WTC11 (cell line): ENCODE data around the gene ERCC5. TPM values are rescaled to one million over a fixed set of nuclear protein-coding genes. Genes with fewer than 3 reads are reported as not detected.
A peak's percentile ranks its signal among the peaks of the same experiment; 100 is the strongest.

ENCODE experiments used
- ATAC-seq: fragments of 200-7000 bp; cut with Tn5 transposase; 2 replicates; pipeline ENCODE4 v1.10.0; 2021; ENCODE audit warnings: mild to moderate bottlenecking, moderate library complexity
- CTCF ChIA-PET: fragments of 300-600 bp; sonication (Branson Sonifier 250); formaldehyde crosslinking; loops from one replicate; lab custom pipeline; 2021; ENCODE audit warnings: antibody characterized with exemption; lab: Charles Lee
- POLR2A ChIA-PET: fragments of 350-600 bp; sonication (Branson Sonifier 250); formaldehyde crosslinking; loops from one replicate; lab custom pipeline; 2021; ENCODE audit warnings: antibody characterized with exemption; lab: Charles Lee
- DNase-seq: peaks from one replicate; pipeline ENCODE4 v3.0.0; 2021; ENCODE audit warnings: low spot score
- H3K27ac Mint-ChIP-seq: 2 replicates; pipeline ENCODE4 v1.8.0; 2021; ENCODE audit warnings: mixed read lengths
- H3K27me3 Mint-ChIP-seq: 2 replicates; pipeline ENCODE4 v1.8.0; 2021; ENCODE audit warnings: low read depth, mild to moderate bottlenecking, moderate library complexity, mixed read lengths
- H3K36me3 Mint-ChIP-seq: 2 replicates; pipeline ENCODE4 v1.8.0; 2021; ENCODE audit warnings: mixed read lengths
- H3K4me1 Mint-ChIP-seq: 2 replicates; pipeline ENCODE4 v1.8.0; 2022; ENCODE audit warnings: mixed read lengths
- H3K4me3 Mint-ChIP-seq: 2 replicates; pipeline ENCODE4 v1.8.0; 2021; ENCODE audit warnings: mild to moderate bottlenecking, moderate library complexity, mixed read lengths
- H3K9me3 Mint-ChIP-seq: 2 replicates; pipeline ENCODE4 v1.8.0; 2021; ENCODE audit warnings: mixed read lengths
- E2F5 ChIP-seq: sonication (generic); formaldehyde crosslinking; IDR thresholded peaks from 2 replicates; pipeline ENCODE4 v1.8.1; 2022; ENCODE audit warnings: mild to moderate bottlenecking, moderate library complexity, missing genetic modification reagents
- ELF4 ChIP-seq: sonication (generic); formaldehyde crosslinking; IDR thresholded peaks from 2 replicates; pipeline ENCODE4 v1.8.1; 2022; ENCODE audit warnings: low read depth, mild to moderate bottlenecking, moderate library complexity, missing genetic modification reagents
- ETV6 ChIP-seq: sonication (generic); formaldehyde crosslinking; IDR thresholded peaks from 2 replicates; pipeline ENCODE4 v1.8.1; 2022; ENCODE audit warnings: mild to moderate bottlenecking, missing genetic modification reagents
- FOXK1 ChIP-seq: sonication (generic); formaldehyde crosslinking; IDR thresholded peaks from 2 replicates; pipeline ENCODE4 v1.8.0; 2022; ENCODE audit warnings: mild to moderate bottlenecking, moderate library complexity, missing genetic modification reagents
- JAZF1 ChIP-seq: fragments of 250-450 bp; sonication (Bioruptor Pico); IDR thresholded peaks from 2 replicates; pipeline ENCODE4 v1.9.0; 2021; ENCODE audit warnings: moderate library complexity, mild to moderate bottlenecking, inconsistent platforms
- MYBL2 ChIP-seq: sonication (generic); formaldehyde crosslinking; IDR thresholded peaks from 2 replicates; pipeline ENCODE4 v1.8.1; 2023; ENCODE audit warnings: mild to moderate bottlenecking, moderate library complexity, missing genetic modification reagents
- NFATC4 ChIP-seq: fragments of 250-450 bp; sonication (Bioruptor Pico); IDR thresholded peaks from 2 replicates; pipeline ENCODE4 v1.9.0; 2021; ENCODE audit warnings: mild to moderate bottlenecking
- SP1 ChIP-seq: sonication (generic); formaldehyde crosslinking; conservative IDR thresholded peaks from 2 replicates; pipeline ENCODE4 v1.8.1; 2022; ENCODE audit warnings: missing genetic modification reagents
- ZBTB43 ChIP-seq: sonication (generic); formaldehyde crosslinking; IDR thresholded peaks from 2 replicates; pipeline ENCODE4 v1.8.1; 2023; ENCODE audit warnings: mild to moderate bottlenecking, missing genetic modification reagents
- ZNF416 ChIP-seq: fragments of 250-450 bp; sonication (Bioruptor Pico); IDR thresholded peaks from 2 replicates; pipeline ENCODE4 v1.9.0; 2021; ENCODE audit warnings: mild to moderate bottlenecking, inconsistent platforms
- total RNA-seq: library from RNA; stranded (reverse); gene quantifications from 3 replicates; pipeline ENCODE4 v1.2.3, GENCODE V29; 2021
- TF ChIP-seq, protein P1 (sequence below): sonication (generic); formaldehyde crosslinking; IDR thresholded peaks from 2 replicates; pipeline ENCODE4 v1.8.0; 2023; ENCODE audit warnings: missing genetic modification reagents, mild to moderate bottlenecking, borderline replicate concordance
- TF ChIP-seq, protein P2 (sequence below): sonication (generic); formaldehyde crosslinking; IDR thresholded peaks from 2 replicates; pipeline ENCODE4 v1.8.0; 2022; ENCODE audit warnings: mild to moderate bottlenecking, missing genetic modification reagents
- TF ChIP-seq, protein P3 (sequence below): sonication (generic); formaldehyde crosslinking; IDR thresholded peaks from 2 replicates; pipeline ENCODE4 v1.8.1; 2023; ENCODE audit warnings: mild to moderate bottlenecking, moderate library complexity, missing genetic modification reagents
- TF ChIP-seq, protein P4 (sequence below): sonication (generic); formaldehyde crosslinking; IDR thresholded peaks from 2 replicates; pipeline ENCODE4 v1.8.1; 2023; ENCODE audit warnings: mild to moderate bottlenecking, missing genetic modification reagents, borderline replicate concordance

ERCC5 gene
- total RNA-seq, 1 experiment from 2014 or later: 26.5 TPM

DNA sequence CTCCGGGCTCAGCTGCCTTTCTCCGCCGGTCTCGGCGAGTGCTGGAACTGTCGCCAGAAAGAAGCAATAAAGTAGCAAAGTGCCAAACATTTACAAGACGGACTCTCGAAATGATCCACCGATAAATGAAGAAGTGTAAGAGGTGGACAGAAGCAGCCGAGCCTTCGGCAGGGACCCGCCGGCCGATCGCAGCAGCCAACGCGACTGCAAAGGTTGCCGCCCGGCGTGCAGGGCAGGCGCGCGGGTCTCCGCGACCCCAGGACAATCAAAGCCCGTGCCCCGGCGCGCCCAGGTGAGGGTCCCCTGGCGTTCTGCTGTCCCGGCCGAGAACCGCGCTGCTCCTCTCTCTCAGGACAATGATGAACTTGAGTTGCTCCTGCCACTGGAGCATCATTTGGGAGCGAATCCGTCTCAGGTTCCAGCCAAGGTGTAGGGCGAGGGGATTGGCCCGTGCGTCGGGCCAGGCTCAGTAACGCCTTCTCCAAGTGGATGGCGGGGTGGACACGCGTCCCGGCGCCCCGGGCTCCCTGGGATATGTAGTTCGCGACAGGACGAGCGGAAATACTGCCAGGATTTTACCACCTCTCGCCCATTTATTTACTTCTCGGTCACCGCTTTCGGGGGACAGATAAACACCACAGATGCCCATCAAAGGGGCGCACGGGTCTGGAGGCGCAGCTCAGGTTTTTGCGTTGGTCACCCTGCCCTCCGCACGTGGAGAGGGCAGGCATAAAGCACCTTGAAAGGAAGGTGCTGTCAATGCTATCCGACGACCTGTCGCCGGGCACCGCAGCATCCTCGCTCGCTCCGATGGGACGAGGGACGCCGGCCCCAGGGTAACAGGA lies 47.0 kb upstream of the ERCC5 start, which contains the start of the genes BIVM and POGLUT2 (continued):
- TF ChIP-seq, protein P1, sequence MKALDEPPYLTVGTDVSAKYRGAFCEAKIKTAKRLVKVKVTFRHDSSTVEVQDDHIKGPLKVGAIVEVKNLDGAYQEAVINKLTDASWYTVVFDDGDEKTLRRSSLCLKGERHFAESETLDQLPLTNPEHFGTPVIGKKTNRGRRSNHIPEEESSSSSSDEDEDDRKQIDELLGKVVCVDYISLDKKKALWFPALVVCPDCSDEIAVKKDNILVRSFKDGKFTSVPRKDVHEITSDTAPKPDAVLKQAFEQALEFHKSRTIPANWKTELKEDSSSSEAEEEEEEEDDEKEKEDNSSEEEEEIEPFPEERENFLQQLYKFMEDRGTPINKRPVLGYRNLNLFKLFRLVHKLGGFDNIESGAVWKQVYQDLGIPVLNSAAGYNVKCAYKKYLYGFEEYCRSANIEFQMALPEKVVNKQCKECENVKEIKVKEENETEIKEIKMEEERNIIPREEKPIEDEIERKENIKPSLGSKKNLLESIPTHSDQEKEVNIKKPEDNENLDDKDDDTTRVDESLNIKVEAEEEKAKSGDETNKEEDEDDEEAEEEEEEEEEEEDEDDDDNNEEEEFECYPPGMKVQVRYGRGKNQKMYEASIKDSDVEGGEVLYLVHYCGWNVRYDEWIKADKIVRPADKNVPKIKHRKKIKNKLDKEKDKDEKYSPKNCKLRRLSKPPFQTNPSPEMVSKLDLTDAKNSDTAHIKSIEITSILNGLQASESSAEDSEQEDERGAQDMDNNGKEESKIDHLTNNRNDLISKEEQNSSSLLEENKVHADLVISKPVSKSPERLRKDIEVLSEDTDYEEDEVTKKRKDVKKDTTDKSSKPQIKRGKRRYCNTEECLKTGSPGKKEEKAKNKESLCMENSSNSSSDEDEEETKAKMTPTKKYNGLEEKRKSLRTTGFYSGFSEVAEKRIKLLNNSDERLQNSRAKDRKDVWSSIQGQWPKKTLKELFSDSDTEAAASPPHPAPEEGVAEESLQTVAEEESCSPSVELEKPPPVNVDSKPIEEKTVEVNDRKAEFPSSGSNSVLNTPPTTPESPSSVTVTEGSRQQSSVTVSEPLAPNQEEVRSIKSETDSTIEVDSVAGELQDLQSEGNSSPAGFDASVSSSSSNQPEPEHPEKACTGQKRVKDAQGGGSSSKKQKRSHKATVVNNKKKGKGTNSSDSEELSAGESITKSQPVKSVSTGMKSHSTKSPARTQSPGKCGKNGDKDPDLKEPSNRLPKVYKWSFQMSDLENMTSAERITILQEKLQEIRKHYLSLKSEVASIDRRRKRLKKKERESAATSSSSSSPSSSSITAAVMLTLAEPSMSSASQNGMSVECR (CRISPR knock-in tag): peak; percentile 47; the same call in 1 of the 2 replicates
- TF ChIP-seq, protein P2, sequence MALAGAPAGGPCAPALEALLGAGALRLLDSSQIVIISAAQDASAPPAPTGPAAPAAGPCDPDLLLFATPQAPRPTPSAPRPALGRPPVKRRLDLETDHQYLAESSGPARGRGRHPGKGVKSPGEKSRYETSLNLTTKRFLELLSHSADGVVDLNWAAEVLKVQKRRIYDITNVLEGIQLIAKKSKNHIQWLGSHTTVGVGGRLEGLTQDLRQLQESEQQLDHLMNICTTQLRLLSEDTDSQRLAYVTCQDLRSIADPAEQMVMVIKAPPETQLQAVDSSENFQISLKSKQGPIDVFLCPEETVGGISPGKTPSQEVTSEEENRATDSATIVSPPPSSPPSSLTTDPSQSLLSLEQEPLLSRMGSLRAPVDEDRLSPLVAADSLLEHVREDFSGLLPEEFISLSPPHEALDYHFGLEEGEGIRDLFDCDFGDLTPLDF (CRISPR knock-in tag): no peak
- peak; percentile 63 for TF ChIP-seq ETV6 (CRISPR knock-in tag)
- peak; percentile 48 for TF ChIP-seq SP1
- TF ChIP-seq, protein P3, sequence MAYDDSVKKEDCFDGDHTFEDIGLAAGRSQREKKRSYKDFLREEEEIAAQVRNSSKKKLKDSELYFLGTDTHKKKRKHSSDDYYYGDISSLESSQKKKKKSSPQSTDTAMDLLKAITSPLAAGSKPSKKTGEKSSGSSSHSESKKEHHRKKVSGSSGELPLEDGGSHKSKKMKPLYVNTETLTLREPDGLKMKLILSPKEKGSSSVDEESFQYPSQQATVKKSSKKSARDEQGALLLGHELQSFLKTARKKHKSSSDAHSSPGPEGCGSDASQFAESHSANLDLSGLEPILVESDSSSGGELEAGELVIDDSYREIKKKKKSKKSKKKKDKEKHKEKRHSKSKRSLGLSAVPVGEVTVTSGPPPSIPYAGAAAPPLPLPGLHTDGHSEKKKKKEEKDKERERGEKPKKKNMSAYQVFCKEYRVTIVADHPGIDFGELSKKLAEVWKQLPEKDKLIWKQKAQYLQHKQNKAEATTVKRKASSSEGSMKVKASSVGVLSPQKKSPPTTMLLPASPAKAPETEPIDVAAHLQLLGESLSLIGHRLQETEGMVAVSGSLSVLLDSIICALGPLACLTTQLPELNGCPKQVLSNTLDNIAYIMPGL (CRISPR knock-in tag): peak; percentile 53; the same call in 1 of the 2 replicates
- TF ChIP-seq MYBL2: 0 out of 2 replicates have a peak, but pooled peaks have one; percentile 3
- TF ChIP-seq ZBTB43 (CRISPR knock-in tag): no peak
- peak; percentile 91 for TF ChIP-seq FOXK1

GRCh38 chr13:102799426-102800144 lies 46.2 kb upstream of the ERCC5 start:
- Mint-ChIP-seq H3K36me3 (peaks cover 2% of the 10 kb centered on the region; the same call in 1 of the 2 replicates), H3K9me3 (no peaks in the 10 kb centered on the region), H3K27me3 (peaks cover 18% of the 10 kb centered on the region), H3K27ac (no peak overlapping the region), H3K4me1 (peaks cover 10% of the 10 kb centered on the region), H3K4me3 (peak overlapping the region; percentile 97)
- 0 out of 2 replicates have a peak, but pooled peaks have one; percentile 46 for TF ChIP-seq SP1
- 0 out of 2 replicates have a peak, but pooled peaks have one; percentile 49 for TF ChIP-seq MYBL2
- TF ChIP-seq, protein P4, sequence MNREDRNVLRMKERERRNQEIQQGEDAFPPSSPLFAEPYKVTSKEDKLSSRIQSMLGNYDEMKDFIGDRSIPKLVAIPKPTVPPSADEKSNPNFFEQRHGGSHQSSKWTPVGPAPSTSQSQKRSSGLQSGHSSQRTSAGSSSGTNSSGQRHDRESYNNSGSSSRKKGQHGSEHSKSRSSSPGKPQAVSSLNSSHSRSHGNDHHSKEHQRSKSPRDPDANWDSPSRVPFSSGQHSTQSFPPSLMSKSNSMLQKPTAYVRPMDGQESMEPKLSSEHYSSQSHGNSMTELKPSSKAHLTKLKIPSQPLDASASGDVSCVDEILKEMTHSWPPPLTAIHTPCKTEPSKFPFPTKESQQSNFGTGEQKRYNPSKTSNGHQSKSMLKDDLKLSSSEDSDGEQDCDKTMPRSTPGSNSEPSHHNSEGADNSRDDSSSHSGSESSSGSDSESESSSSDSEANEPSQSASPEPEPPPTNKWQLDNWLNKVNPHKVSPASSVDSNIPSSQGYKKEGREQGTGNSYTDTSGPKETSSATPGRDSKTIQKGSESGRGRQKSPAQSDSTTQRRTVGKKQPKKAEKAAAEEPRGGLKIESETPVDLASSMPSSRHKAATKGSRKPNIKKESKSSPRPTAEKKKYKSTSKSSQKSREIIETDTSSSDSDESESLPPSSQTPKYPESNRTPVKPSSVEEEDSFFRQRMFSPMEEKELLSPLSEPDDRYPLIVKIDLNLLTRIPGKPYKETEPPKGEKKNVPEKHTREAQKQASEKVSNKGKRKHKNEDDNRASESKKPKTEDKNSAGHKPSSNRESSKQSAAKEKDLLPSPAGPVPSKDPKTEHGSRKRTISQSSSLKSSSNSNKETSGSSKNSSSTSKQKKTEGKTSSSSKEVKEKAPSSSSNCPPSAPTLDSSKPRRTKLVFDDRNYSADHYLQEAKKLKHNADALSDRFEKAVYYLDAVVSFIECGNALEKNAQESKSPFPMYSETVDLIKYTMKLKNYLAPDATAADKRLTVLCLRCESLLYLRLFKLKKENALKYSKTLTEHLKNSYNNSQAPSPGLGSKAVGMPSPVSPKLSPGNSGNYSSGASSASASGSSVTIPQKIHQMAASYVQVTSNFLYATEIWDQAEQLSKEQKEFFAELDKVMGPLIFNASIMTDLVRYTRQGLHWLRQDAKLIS (CRISPR knock-in tag): no peak
- TF ChIP-seq NFATC4 (CRISPR knock-in tag): no peak
- TF ChIP-seq ZNF416 (CRISPR knock-in tag): no peak
- 0 out of 2 replicates have a peak, but pooled peaks have one; percentile 51 for TF ChIP-seq ELF4
- TF ChIP-seq E2F5 (CRISPR knock-in tag): no peak
- no peak for TF ChIP-seq JAZF1 (CRISPR knock-in tag)
- DNase-seq: peak; percentile 32
- ChIA-PET POLR2A (interaction anchor here (0.9 to 1.6 kb wide), 5 partner anchors 26 to 208 kb away, joined by 3 to 7 read pairs (median 4); partner anchors contain the start of genes ERCC5 and TEX30), CTCF (interaction anchor here (0.7 to 2.0 kb wide), 16 partner anchors 9 to 399 kb away, joined by 3 to 16 read pairs (median 4); partner anchors contain the start of genes ERCC5 and TEX30)
- peak; percentile 3 for ATAC-seq
